HFFc6 (cell line): ENCODE data around the gene PRPS1L1. TPM values are rescaled to one million over a fixed set of nuclear protein-coding genes. Genes with fewer than 3 reads are reported as not detected.

ENCODE experiments used
- DNase-seq: peaks from one replicate; pipeline ENCODE4 v3.0.0-alpha.2; 2018
- H3K27ac Mint-ChIP-seq: 2 replicates; pipeline ENCODE4 v1.8.0; 2020; ENCODE audit warnings: mild to moderate bottlenecking, mixed read lengths
- H3K27me3 Mint-ChIP-seq: 2 replicates; pipeline ENCODE4 v1.8.0; 2021; ENCODE audit warnings: mild to moderate bottlenecking, moderate library complexity, mixed read lengths; ENCODE audit not compliant: insufficient read depth
- H3K36me3 Mint-ChIP-seq: 2 replicates; pipeline ENCODE4 v1.8.0; 2021; ENCODE audit warnings: low read depth, mixed read lengths
- H3K4me1 Mint-ChIP-seq: 2 replicates; pipeline ENCODE4 v1.8.0; 2020; ENCODE audit warnings: low read depth, mixed read lengths
- H3K4me3 Mint-ChIP-seq: 2 replicates; pipeline ENCODE4 v1.8.0; 2020; ENCODE audit warnings: mild to moderate bottlenecking, moderate library complexity, mixed read lengths
- H3K9me3 Mint-ChIP-seq: 2 replicates; pipeline ENCODE4 v1.8.0; 2020; ENCODE audit warnings: mild to moderate bottlenecking, mixed read lengths
- long read RNA-seq: library from polyadenylated mRNA; unstranded; transcript quantifications from one replicate; pipeline ENCODE4 v2.0.0, GENCODE V29; 2019
- total RNA-seq, 6 experiments: library from RNA; stranded (reverse); fragmentation: NEBNext Ultra II Directional; extraction: Animal tissue kit (Norgen Biotek cat#: 25700); gene quantifications; 2 replicates in 1 of 6; 3 replicates in 5 of 6; pipeline ENCODE4 v1.2.3, GENCODE V29; 2021
- TF ChIP-seq, protein P1 (sequence below): fragments of 200-600 bp; sonication (generic); IDR thresholded peaks from 2 replicates; pipeline ENCODE4 v1.5.0; 2021; ENCODE audit warnings: antibody characterized with exemption, mild to moderate bottlenecking

The PRPS1L1 gene
- not detected for total RNA-seq
- long read RNA-seq, result 0 reads

DNA sequence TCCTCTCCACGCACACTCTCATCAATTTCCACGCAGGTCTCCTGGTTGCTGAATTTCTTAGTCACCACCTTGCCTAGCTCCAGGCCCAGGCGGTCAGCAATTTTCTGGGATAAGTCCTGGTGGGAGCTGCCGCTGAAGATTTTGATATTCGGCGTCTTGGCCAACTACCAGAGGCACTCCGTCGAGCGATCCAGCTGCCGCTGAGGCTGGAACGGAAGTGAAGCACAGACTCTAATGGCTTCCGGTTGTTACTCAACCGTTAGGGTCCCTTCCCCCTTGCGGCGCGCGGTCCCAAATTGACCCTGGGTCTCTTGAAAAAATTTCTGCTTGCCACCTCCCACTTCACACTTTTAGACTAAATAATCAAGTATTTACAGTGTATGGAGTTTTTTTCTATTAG lies at the start of gene PRPS1L1:
Gene PRPS1L1, minus strand, starts transcription at position 219 of the 400 bp plus-strand sequence.
- no peaks in the 10 kb centered on the region for H3K36me3 Mint-ChIP-seq
- H3K9me3 Mint-ChIP-seq, result no peaks in the 10 kb centered on the region
- H3K4me1 Mint-ChIP-seq, result no peaks in the 10 kb centered on the region
- no peak within 1 kb of the TSS for H3K27ac Mint-ChIP-seq
- peaks cover 4% of the 10 kb centered on the region for H3K27me3 Mint-ChIP-seq
- no peak for DNase-seq
- TF ChIP-seq, protein P1, sequence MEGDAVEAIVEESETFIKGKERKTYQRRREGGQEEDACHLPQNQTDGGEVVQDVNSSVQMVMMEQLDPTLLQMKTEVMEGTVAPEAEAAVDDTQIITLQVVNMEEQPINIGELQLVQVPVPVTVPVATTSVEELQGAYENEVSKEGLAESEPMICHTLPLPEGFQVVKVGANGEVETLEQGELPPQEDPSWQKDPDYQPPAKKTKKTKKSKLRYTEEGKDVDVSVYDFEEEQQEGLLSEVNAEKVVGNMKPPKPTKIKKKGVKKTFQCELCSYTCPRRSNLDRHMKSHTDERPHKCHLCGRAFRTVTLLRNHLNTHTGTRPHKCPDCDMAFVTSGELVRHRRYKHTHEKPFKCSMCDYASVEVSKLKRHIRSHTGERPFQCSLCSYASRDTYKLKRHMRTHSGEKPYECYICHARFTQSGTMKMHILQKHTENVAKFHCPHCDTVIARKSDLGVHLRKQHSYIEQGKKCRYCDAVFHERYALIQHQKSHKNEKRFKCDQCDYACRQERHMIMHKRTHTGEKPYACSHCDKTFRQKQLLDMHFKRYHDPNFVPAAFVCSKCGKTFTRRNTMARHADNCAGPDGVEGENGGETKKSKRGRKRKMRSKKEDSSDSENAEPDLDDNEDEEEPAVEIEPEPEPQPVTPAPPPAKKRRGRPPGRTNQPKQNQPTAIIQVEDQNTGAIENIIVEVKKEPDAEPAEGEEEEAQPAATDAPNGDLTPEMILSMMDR, result no peak
- H3K4me3 Mint-ChIP-seq, result no peak within 1 kb of the TSS

DNA sequence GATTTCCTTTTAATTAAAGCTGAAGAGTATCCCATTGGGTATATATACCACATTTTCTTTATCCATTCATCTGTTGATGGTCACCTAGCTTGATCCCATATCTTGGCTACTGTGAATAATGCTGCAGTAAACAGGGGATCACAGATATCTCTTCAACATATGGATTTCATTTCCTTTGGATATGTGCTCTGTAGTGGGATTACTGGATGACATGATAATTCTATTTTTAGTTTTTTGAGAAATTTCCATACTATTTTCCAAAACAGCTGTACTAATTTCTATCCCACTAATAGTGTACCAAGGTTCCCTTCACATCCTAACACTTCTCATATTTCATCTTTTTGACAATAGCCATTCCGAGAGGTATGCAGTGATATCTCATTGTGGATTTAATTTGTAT lies 48.8 kb upstream of the PRPS1L1 start:
- DNase-seq, result no peak
- Mint-ChIP-seq H3K9me3 (peaks cover 4% of the 10 kb centered on the region), H3K36me3 (peaks cover 2% of the 10 kb centered on the region), H3K4me3 (no peak overlapping the region), H3K27ac (no peak overlapping the region), H3K27me3 (peaks cover under 1% of the 10 kb centered on the region; the same call in 1 of the 2 replicates), H3K4me1 (no peaks in the 10 kb centered on the region)
- TF ChIP-seq, protein P1, result no peak

DNA sequence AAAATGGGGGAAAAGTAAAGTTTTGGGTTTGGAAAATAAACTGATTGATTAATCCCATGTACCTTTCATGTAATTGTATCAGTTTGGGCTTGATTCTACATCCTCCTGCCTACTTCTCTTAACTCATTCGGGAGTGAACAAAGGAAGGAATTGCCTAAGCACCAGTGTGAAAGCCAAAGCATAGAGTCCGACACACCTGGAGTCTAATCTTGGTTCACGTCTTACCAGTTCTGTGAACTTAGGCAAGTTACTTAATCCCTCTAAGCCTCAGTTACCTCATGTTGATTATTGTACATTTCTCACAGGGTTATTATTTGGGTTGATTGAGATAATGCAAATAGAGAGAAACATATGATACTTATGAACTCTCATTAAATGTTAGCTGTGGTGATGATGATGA lies 41.1 kb upstream of the PRPS1L1 start:
- no peaks in the 10 kb centered on the region for H3K36me3 Mint-ChIP-seq
- H3K4me3 Mint-ChIP-seq, result no peak overlapping the region
- H3K9me3 Mint-ChIP-seq, result no peaks in the 10 kb centered on the region
- H3K4me1 Mint-ChIP-seq, result no peaks in the 10 kb centered on the region
- H3K27ac Mint-ChIP-seq, result no peak overlapping the region
- H3K27me3 Mint-ChIP-seq, result peaks cover 6% of the 10 kb centered on the region; the same call in 1 of the 2 replicates
- TF ChIP-seq, protein P1, result no peak
- DNase-seq, result no peak

DNA sequence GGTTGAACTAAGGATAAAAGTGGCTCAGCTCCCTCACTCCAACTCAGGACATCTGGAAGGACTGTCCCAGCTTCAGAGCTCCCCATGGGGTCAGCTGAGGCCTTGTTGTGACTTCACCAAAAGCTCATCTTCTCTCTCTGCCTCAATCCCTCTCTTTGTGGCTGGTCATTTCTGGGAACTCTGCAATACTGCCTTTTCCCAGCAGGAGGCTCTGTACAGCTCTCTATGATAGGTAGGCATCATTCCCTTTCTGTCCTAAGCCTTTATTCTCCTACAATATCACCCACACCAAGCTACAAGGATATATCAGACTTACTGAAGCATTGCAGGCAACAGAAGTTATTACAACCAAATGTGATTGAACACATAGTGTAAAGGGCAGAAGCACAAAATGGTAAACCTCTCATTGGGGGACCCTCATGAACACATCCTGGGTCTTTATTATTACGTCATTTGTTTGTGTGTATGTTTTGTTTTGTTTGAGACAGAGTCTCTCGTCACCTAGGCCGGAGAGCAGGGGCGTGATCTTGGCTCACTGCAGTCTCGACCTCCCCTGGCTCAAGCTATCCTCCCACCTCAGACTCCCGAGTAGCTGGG lies 36.7 kb upstream of the PRPS1L1 start:
- Mint-ChIP-seq H3K9me3 (no peaks in the 10 kb centered on the region), H3K36me3 (no peaks in the 10 kb centered on the region), H3K27me3 (peaks cover 8% of the 10 kb centered on the region; the same call in 1 of the 2 replicates), H3K4me1 (no peaks in the 10 kb centered on the region), H3K27ac (no peak overlapping the region), H3K4me3 (no peak overlapping the region)
- DNase-seq, result peak; percentile 2
- TF ChIP-seq, protein P1, result peak; percentile 72

DNA sequence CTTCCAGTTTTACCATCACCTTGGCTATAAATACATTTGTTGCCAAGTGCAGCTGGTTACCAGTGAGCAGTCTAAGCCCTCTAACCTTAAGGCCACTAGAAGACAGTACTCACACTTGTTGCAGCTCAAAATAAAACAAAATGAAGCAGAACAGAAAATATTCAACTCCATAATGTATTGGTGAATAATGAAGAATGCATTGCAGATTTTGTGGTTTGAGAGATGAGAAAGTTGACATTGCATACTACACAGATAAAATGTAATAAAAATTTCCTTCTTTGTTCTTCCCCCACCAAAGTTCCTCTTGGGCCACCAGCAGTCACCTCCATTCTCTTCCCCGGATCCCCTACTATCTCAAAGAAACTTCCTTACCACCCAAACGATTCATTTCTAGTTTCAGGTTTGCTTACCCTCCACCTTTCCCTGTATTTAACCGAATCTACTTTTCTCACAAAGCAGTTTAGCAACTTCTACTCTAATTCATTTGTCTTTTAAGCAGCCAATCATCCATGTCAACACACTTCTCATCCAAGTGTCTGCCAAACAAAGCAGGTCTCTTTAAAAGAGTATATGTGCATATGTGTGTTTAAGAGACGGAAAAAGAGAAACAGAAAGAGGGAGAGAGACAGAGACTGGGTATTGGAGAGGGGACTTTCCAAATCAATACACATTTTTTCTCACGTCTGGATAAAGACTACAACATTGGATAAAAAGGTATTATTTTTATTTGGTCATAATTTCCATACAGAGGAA lies 35.7 kb upstream of the PRPS1L1 start:
- Mint-ChIP-seq H3K27me3 (peaks cover 6% of the 10 kb centered on the region; the same call in 1 of the 2 replicates), H3K9me3 (no peaks in the 10 kb centered on the region), H3K4me3 (no peak overlapping the region), H3K4me1 (no peaks in the 10 kb centered on the region), H3K27ac (no peak overlapping the region), H3K36me3 (no peaks in the 10 kb centered on the region)
- TF ChIP-seq, protein P1, result no peak
- DNase-seq, result no peak
